Measurements from ENCODE around the gene LUC7L2. TPM values are rescaled to one million over a fixed set of nuclear protein-coding genes. Genes with fewer than 3 reads are reported as not detected.
"Not testable (repeated sequence)": the region's sequence is repeated elsewhere in the genome, so short reads cannot be mapped to it uniquely, and the experiment has no call there.

LUC7L2 gene
- total RNA-seq, 1 donor from 2014 or later, result 56.0 TPM

GRCh38 chr7:139426258-139427028 lies 66.7 kb downstream of the LUC7L2 start:
- no peak for DNase-seq (ENCODE audit: low read depth)
- Histone ChIP-seq H3K36me3 (ENCODE audit: control insufficient read depth, insufficient read depth, low read length) (no peaks in the 10 kb centered on the region), H3K27me3 (ENCODE audit: control insufficient read depth, insufficient read depth, low read length) (no peaks in the 10 kb centered on the region), H3K4me3 (ENCODE audit: low read depth, low read length) (no peak overlapping the region)
- TF ChIP-seq CTCF (IDR thresholded peaks at IDR 0.05; ENCODE audit: insufficient read depth, low read length, poor library complexity, severe bottlenecking), result no peak

GRCh38 chr7:139427029-139427420 lies 67.3 kb downstream of the LUC7L2 start:
- Histone ChIP-seq H3K36me3 (ENCODE audit: control insufficient read depth, insufficient read depth, low read length) (no peaks in the 10 kb centered on the region), H3K27me3 (ENCODE audit: control insufficient read depth, insufficient read depth, low read length) (no peaks in the 10 kb centered on the region), H3K4me3 (ENCODE audit: low read depth, low read length) (no peak overlapping the region)
- TF ChIP-seq CTCF (IDR thresholded peaks at IDR 0.05; ENCODE audit: insufficient read depth, low read length, poor library complexity, severe bottlenecking), result no peak
- DNase-seq (ENCODE audit: low read depth), result no peak

- H3K36me3 ChIP-seq (ENCODE audit: control insufficient read depth, insufficient read depth, low read length), result no peaks in the 10 kb centered on the region
- no peak for DNase-seq (ENCODE audit: low read depth)
- H3K27me3 ChIP-seq (ENCODE audit: control insufficient read depth, insufficient read depth, low read length), result no peaks in the 10 kb centered on the region
- TF ChIP-seq CTCF (IDR thresholded peaks at IDR 0.05; ENCODE audit: insufficient read depth, low read length, poor library complexity, severe bottlenecking), result no peak
- no peak overlapping the region for H3K4me3 ChIP-seq (ENCODE audit: low read depth, low read length)
Observed at GRCh38 chr7:139427788-139428187, 68.1 kb downstream of the LUC7L2 start.

- not testable (repeated sequence) for H3K36me3 ChIP-seq (ENCODE audit: control insufficient read depth, insufficient read depth, low read length); H3K27me3 ChIP-seq (ENCODE audit: control insufficient read depth, insufficient read depth, low read length); H3K4me3 ChIP-seq (ENCODE audit: low read depth, low read length); DNase-seq (ENCODE audit: low read depth)
Observed at GRCh38 chr7:139429735-139430134, 70.0 kb downstream of the LUC7L2 start.

- DNase-seq (ENCODE audit: low read depth), result no peak
- no peak for TF ChIP-seq CTCF (IDR thresholded peaks at IDR 0.05; ENCODE audit: insufficient read depth, low read length, poor library complexity, severe bottlenecking)
Observed at GRCh38 chr7:139430443-139430842, 70.7 kb downstream of the LUC7L2 start.

GRCh38 chr7:139431010-139431409 lies 71.3 kb downstream of the LUC7L2 start:
- no peak for DNase-seq (ENCODE audit: low read depth)
- Histone ChIP-seq H3K4me3 (ENCODE audit: low read depth, low read length) (no peak overlapping the region), H3K27me3 (ENCODE audit: control insufficient read depth, insufficient read depth, low read length) (no peaks in the 10 kb centered on the region), H3K36me3 (ENCODE audit: control insufficient read depth, insufficient read depth, low read length) (no peaks in the 10 kb centered on the region)
- TF ChIP-seq CTCF (IDR thresholded peaks at IDR 0.05; ENCODE audit: insufficient read depth, low read length, poor library complexity, severe bottlenecking), result no peak

More at GRCh38 chr7:139430443-139430842, 70.7 kb downstream of the LUC7L2 start:
- Histone ChIP-seq H3K4me3 (ENCODE audit: low read depth, low read length) (no peak overlapping the region), H3K27me3 (ENCODE audit: control insufficient read depth, insufficient read depth, low read length) (no peaks in the 10 kb centered on the region), H3K36me3 (ENCODE audit: control insufficient read depth, insufficient read depth, low read length) (no peaks in the 10 kb centered on the region)

Data from kidney epithelial cell (primary cell).